HG03280 (cell line): ENCODE results near the gene TNFSF18.

Experiments used
- ATAC-seq: cut with Tn5 transposase; IDR thresholded peaks from one replicate; pipeline ENCODE4 v1.9.1; 2021; ENCODE audit warnings: mild to moderate bottlenecking, moderate library complexity; ENCODE audit not compliant: unreplicated experiment

Gene TNFSF18

DNA sequence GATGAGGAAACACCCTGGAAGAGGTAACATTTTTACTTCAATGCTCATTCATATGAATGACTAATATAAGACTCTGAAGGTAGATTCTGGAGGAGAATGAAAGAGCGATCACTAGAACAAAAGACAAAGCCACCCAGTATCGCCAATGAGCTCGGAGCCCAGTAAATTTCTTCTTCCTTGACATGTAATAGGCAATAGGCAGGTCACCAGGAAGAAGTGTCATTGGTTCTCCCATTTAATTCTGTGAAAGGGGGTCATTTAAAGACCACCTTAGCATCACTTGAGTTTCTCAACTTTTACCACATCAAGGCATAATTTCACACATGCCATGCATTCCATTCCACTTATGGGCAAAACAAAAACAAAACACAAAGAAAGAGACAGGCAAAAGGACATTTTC is 7.9 kb downstream of the TNFSF18 start:
- no peak for ATAC-seq

DNA sequence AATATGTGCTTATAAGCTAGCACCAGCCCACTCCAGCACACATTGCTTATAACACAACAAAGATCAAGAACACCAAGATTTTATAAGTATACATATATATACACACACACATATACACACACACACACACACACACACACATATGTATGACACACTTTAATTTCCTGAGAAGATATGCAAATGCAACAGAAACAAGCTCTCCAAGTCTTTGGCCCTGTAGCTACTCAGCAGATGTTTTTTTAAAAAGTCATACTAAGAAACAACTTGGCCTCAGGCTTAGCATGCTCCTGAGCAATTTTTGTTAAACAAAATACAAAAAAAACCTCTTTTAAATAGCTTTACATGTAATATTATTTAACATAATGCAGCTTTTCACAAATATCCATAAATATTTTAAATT is 11.1 kb downstream of the TNFSF18 start:
- ATAC-seq = no peak

DNA sequence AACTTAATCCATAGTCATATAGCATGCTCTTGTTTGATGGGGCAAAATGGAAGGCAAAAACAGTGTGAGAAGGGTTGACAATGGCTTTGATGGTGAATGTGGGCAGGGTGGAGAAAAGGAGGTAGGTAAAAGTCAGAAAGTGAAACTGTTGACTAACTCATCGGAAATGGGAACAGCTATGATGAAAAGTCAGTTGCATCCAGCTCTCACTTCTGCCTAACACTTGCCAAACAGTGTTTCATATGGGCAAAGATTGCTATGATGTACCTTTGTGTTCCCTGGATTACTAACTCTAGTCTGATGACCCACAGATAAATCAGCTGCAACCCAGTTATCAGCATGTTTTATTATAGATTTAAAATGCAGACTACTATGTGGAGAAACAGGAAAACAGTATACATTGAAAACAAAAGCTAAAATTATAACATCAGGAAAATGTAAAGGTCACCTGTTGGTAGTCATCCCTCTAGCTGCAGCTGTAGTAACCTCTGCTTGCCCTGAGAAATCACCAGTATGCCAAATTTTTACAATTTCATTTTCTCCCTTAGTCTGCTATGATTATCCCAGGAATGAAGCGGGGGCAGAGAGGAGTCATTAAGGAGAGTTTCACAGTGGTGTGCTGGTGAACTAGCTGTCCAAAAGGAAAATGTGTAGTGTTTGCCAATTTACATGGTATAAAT is 11.7 kb downstream of the TNFSF18 start:
- ATAC-seq = no peak

DNA sequence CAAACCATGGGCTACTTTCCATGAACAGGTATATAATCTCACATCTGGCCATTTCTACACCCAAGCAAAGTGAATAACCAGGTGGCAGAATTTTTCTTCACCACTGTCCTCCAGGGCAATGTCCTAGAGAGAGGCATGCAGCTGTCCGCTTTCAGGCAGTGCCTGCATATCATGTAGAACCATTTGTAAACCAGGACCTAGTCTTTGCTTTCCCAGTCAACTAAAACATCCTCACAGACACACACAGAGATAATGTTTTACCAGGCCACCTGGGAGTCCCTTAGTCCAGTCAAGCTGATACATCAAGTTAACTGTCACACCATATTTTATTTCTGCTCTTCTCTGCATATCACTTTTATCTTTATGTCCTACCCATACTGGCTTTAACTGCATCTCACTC is 26.2 kb downstream of the TNFSF18 start:
- no peak for ATAC-seq

DNA sequence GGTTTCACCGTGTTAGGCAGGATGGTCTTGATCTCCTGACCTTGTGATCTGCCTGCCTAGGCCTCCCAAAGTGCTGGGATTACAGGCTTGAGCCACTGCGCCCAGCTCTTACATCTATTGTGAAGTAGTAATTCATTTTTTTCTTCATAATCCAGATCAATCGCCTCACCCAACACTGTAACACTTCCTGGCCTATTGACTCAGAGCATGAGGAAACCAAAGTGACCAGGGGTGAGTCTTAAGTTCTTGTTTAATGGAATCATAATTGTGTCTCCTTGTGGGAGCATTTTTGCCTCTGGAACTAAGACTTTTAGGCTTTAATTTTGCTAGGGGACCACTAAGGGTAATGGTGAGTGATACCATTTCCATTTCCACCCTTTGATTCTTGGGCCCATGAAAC is 27.4 kb downstream of the TNFSF18 start:
- ATAC-seq = no peak

DNA sequence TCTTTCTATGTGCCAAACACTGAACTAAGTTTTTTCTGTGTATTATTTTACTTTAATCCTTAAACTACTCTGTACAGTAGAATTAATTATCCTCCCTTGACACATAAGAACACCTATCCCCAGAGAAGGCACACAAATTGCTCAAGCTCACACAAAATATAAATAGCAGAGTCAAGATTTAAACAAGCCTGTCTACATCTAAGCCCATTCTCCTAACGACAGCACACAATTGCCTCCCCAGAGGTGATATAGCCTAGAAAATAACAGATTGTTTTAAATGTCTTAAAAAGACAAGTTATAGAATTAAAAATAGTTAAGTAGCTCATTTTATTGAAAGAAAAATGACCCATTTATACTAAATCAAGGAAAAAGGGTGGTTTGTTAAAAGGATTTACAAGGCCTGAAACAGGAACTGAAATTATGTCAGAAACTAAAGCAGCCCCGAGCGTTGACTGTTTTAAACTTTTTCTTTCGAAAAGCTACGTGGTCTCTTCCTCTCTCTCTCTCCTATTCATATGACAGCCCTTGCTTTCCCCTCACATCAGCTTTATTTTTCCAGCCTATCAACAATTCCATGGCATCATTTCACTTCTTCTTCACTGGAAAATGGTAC is 30.5 kb downstream of the TNFSF18 start:
- peak; percentile 90 for ATAC-seq

DNA sequence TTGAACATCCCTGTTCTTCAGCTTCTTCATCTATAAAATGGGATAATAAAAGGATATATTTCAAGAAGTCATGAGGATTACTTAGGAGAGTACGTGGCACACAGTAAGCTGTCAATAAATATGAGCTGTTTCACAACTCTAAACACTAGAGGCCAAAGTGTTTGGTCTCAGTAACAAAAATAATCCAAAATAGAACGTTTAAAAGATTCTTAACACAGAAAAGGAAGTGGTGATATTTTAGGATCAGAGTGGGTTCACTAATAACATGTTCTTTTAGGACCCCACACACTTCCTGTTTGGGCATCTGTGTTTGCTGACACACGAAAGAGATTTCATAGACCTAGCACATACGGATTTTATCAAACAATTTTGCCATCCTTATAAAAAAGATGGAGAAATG is 32.9 kb downstream of the TNFSF18 start:
- ATAC-seq = no peak

DNA sequence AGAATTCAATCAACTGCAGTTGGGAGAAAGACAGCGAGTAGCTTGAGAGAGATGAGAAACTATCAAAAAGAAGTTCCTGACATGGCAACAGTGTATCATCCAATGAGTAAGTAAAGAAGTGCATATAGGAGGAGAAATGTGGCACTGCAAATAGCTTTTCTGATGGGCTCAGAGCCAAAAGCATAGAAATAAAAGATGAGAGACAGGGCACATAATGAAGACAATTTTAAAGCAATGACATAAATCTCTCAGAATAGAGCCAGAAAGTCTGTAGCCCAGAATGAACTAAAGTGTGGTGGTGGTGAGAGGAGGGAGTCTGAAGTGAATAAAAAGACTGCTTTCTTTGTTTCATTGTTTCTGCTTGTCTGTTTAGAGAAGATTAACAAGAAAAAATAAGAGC is 34.3 kb downstream of the TNFSF18 start:
- ATAC-seq = no peak

DNA sequence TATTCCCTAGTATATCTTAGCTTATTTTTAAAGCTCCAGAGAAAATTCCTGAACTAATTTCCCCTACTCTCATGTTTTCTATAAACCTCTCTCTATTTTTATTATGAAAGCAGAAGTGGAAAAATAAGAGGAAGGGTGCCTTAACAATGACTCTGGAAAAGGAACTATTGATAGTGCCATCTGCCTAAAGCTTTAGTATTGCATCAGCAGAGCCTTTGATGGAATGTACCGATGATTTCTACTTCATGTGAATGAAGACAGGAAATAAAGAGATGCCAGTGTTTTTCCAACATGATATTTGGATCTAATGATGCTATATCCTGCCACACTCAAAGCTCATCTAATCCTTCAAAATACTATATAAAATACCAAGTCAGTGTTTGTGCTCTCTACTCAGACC is 35.1 kb downstream of the TNFSF18 start:
- ATAC-seq = no peak

DNA sequence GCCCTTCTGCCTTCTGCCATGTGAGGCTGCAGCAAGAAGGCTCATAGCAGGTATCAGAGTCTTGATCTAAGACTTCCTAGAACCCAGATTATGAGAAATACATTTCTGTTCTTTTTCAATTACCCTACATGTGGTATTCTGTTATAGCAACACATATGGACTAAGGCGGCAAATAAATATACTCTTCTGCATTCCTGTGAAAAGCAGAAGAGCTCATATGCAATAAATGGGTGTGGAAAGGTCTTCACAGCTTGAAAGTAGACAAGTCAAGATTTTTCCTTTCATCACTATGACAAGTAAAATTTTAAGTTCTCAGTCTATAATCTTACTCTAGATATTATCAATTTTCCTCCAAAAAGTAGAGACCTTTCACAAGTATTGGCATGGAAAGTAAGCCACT is 36.6 kb downstream of the TNFSF18 start:
- ATAC-seq = no peak

DNA sequence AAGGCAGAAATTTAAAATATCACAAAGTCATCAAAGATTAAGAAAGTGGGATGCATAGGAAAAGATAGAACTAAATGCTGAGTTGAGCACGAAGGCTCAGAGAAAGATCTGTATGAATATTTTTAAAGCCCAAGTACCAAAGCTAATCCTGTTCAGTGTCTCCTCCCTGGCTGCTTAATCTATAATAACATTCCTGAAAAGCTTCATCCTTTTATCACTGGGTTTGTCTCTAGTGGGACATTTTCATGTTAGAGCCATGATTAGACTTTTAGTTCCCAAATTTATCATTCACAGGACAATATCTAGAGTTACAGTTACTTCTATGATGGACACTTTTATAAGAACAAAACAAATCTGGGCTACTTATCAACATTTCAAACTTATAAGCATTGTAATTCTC is 38.6 kb downstream of the TNFSF18 start:
- ATAC-seq = no peak

DNA sequence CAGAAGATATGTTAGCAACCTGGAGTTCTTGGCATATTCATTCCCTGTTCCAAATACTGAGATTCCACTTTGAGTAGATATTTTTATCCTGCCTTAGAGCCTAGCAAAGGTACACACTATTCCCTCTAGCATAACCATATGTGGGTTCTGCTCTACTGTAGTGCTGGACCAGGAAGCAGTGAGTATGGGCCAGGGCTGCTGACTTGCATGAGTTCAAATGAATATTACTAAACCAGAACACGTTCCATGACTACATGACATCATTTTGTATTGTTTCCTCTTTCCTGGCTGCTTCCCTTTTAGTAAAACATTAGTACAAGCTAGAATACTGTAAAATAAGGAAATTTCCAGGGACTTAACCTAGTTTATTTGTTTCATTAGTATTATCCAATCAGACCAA is 41.1 kb downstream of the TNFSF18 start:
- no peak for ATAC-seq

DNA sequence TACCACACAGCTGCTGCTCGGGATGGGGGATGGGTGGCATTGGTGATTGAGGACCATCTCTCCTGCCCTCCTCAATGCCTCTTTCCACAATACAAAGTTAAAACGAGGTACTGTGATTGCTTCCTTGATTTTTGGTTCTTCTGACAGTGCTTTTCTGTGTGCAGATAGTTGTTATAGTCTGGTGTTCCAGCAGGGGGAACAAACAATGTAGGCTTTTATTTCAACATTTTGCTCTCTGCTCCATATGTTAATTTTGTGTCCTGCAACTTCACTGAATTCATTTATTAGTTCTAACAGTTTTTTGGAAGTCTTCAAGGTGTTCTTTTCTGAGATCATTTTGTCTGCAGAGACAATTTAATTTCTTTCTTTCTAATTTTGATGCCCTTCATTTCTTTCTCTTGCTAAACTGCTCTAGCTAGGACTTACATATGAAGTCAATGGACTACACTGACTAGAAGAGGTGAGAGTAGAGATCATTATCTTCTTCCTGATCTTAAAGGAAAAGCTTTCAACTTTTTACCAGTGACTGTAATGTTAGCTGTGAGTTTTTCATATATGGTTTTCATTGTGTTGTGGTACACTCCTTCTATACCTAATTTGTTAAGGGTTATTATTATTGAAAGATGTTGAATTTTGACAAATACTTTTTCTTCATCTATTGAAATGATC is 45.4 kb downstream of the TNFSF18 start:
- no peak for ATAC-seq

DNA sequence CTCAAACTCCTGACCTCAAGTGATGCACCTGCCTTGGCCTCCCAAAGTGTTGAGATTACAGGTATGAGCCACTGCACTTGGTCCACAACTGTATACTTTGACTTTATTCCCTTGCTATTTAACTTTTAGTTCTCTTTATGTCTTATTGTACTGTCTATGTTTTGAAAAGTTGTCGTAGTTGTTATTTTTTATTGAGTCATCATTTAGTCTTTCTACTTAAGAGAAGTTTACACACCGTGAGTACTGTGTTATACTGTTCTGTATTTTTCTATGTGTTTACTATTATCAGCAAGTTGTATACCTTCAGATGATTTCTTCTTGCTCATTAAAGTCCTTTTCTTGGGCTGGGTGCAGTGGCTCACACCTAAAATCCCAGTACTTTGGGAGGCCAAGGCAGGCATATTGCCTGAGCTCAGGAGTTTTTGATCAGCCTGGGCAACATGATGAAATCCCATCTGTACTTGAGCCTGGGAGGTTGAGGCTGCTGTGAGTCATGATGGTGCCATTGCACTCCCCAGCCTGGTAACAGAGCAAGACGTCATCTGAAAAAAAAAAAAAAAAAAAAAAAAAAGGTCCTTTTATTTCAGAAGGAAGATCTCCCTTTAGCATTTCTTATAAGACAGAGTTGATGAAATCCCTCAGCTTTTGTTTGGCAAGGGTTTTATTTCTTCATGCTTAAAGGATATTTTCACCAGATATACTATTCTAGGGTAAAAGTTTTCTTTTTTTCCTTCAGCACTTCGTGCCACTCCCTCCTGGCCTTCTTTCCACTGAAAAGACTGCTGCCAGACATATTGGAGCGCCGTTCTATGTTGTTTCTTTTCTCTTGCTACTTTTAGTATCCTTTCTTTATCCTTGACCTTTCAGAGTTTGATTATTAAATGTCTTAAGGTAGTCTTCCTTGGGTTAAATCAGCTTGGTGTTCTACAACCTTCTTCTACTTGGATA is 47.6 kb downstream of the TNFSF18 start:
- ATAC-seq = no peak

DNA sequence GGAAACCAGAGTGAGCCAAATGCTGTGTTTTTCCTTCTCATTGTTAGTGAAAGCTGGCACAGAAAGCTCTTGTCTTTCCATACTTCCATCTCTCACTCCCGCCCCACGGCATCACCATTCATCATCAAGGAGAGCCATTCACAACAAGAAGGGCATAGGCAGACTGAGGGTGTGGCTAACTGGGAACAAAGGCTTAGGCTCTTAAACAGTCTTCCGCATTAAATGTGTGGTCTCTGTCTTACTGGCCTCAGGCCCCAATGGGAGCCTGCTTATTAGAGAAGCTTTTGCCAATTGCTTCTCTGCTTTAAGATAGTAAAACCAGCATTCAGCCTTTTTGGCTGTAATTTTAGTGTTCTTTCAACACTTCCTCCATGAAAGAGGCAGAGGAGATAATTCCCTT is 51.4 kb downstream of the TNFSF18 start:
- ATAC-seq = no peak

DNA sequence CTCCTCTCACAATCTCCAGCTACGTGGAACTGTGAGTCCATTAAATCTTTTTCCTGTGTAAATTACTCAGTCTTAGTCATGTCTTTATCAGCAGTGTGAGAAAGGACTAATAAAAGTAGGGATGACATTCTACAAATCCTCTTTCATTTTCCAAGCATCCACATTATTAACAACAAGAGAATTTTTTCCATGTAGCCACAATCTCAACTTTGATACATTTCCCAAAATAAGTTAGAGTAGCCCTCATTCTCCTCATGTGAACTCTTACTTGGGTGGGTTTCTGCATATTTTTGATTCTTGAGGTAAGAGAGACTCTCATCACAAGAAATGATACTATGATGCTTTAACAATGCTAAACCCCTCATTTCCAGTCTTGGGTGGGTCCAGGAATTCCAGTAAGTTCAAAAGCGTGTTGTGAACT is 52.8 kb downstream of the TNFSF18 start:
- no peak for ATAC-seq

DNA sequence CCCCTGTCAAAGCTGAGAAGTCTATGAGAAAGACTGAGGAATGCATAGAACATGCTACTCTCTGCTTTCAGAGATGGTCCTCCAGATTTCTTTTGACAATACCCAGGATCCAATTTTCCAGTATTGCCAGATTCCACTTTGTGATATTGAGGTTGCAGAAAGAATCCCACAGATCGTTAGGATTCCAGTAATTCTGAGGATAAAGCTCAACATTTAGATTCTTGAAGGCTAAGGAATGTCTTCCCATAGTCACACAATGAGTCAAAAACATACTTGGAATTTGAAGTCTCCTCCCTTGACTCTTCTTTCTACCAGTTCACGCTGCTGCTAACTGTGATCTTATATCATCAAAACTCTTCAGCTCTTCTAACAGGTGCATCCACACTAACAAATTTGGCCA is 57.1 kb downstream of the TNFSF18 start:
- ATAC-seq = no peak

DNA sequence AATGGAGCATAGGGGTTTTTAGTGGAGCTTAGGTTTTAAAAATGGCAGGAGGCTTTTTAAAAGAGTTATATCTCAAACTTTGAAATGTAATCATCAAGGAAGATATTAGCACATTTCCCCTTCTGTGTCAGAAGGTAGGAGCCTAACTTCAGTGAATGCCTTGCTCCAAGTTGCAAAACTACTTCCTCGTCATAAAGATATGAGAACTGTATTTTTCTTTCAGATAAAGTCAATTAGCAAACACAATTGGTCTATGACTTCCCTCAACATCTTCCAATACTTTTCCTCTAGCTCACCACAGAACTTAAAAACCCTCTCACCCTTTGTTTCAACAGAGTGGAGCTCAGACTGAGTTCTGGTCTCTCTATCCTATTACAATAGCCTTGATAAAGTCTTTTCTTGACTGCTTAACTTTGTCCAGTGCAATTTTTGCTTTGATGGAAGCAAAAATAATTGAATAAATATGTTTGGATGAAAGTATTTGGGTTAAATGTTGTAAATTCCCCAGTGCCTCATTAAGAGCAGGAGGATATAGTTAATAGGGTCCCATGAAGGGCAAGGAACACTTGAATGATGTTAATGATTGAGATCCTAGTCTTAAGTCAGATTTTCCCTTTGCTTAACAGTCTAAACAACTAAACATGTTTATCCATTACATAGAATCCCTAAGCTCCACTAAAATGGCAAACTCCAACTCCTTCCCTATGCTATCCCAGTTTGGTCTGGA is 58.9 kb downstream of the TNFSF18 start:
- no peak for ATAC-seq

DNA sequence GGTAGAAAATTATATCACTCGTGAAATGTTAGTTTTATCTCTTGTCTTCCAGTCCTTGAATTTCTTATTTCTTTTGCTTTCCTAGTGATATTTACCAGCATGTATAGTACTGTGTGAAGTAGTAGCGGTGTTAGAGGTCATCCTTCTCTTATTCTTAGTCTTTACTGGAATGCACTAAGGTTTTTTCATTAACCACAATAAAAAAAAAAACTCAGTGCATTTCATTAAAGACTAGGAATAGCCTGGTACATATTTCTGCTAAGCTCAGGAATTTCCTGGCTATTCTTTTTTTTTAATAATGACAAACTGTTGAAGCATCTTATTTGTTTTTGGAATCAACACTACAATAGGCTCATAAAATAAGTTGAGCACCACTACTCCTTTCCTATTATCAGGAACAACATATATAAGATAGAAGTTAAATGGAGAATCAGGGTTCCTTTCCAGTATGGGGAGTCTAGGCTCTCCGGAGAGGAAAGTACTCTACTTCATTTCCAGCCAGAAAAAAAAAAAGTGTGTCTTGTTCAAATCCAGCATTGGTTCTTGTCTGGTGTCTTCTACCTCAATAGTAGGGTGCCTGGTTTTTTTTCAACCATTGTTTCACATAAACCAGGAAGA is 60.0 kb downstream of the TNFSF18 start:
- ATAC-seq = no peak
